WERI-Rb-1 (cell line): Measurements from ENCODE around the gene TMEM109.
"Not testable (repeated sequence)": the region's sequence is repeated elsewhere in the genome, so short reads cannot be mapped to it uniquely, and the experiment has no call there.

Experiments used
- DNase-seq: peaks from one replicate; pipeline ENCODE4 v3.0.0-alpha.2; 2020
- H3K27ac ChIP-seq: fragments of 250-450 bp; sonication (Bioruptor Pico); 2 replicates; pipeline ENCODE4 v1.5.1; 2020; ENCODE audit warnings: mild to moderate bottlenecking, moderate library complexity
- H3K27me3 ChIP-seq: fragments of 250-450 bp; sonication (Bioruptor Pico); 2 replicates; pipeline ENCODE4 v1.5.1; 2021; ENCODE audit warnings: mild to moderate bottlenecking, low read depth, moderate library complexity; ENCODE audit not compliant: insufficient read depth, severe bottlenecking
- H3K36me3 ChIP-seq: fragments of 250-450 bp; sonication (Bioruptor Pico); 2 replicates; pipeline ENCODE4 v1.5.1; 2020; ENCODE audit warnings: mild to moderate bottlenecking, moderate library complexity
- H3K4me3 ChIP-seq: 2 replicates; pipeline ENCODE4 v1.5.1; 2011; ENCODE audit warnings: low read depth, mild to moderate bottlenecking, control low read depth, low read length
- H3K9me3 ChIP-seq: fragments of 250-450 bp; sonication (Bioruptor Pico); 2 replicates; pipeline ENCODE4 v1.5.1; 2021; ENCODE audit warnings: mild to moderate bottlenecking, moderate library complexity; ENCODE audit not compliant: severe bottlenecking
- TF ChIP-seq, protein P1 (sequence below): IDR thresholded peaks from 2 replicates; pipeline ENCODE4 v1.5.1; 2011; ENCODE audit warnings: low read depth, mild to moderate bottlenecking, control low read depth, inconsistent platforms, low read length

Gene TMEM109

DNA sequence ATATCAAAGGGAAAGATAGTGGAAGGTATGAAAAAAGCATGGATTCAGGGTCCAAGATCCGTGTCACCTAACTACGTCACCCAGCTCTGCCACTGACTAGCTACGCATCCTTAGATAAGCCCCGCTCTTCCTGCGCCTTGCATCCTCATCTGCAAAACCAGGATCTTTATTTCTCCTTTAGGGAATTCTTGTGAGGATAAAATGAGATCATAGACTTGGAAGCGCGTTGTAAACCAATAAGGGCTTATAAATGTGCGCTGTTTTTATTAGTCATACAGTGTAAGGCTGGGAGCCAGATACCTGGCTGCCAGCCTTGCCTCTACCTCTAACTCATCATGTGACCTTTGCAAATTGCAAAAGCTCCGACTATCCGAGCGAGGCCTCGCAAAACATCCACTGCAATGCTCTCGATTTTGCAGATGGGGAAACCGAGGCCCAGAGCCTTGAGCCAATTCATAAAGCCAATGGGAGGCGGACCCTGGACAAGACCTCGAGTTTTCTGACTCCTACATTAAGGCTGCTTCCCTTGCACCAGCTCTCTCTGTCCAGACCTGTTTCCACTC is 8.3 kb upstream of the TMEM109 start:
- H3K4me3 ChIP-seq = peak overlapping the region; percentile 77
- no peaks in the 10 kb centered on the region for H3K27me3 ChIP-seq
- no peak for DNase-seq
- TF ChIP-seq, protein P1, sequence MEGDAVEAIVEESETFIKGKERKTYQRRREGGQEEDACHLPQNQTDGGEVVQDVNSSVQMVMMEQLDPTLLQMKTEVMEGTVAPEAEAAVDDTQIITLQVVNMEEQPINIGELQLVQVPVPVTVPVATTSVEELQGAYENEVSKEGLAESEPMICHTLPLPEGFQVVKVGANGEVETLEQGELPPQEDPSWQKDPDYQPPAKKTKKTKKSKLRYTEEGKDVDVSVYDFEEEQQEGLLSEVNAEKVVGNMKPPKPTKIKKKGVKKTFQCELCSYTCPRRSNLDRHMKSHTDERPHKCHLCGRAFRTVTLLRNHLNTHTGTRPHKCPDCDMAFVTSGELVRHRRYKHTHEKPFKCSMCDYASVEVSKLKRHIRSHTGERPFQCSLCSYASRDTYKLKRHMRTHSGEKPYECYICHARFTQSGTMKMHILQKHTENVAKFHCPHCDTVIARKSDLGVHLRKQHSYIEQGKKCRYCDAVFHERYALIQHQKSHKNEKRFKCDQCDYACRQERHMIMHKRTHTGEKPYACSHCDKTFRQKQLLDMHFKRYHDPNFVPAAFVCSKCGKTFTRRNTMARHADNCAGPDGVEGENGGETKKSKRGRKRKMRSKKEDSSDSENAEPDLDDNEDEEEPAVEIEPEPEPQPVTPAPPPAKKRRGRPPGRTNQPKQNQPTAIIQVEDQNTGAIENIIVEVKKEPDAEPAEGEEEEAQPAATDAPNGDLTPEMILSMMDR = no peak
- H3K27ac ChIP-seq = peak overlapping the region; percentile 94
- H3K9me3 ChIP-seq = no peaks in the 10 kb centered on the region
- peaks cover 35% of the 10 kb centered on the region for H3K36me3 ChIP-seq

DNA sequence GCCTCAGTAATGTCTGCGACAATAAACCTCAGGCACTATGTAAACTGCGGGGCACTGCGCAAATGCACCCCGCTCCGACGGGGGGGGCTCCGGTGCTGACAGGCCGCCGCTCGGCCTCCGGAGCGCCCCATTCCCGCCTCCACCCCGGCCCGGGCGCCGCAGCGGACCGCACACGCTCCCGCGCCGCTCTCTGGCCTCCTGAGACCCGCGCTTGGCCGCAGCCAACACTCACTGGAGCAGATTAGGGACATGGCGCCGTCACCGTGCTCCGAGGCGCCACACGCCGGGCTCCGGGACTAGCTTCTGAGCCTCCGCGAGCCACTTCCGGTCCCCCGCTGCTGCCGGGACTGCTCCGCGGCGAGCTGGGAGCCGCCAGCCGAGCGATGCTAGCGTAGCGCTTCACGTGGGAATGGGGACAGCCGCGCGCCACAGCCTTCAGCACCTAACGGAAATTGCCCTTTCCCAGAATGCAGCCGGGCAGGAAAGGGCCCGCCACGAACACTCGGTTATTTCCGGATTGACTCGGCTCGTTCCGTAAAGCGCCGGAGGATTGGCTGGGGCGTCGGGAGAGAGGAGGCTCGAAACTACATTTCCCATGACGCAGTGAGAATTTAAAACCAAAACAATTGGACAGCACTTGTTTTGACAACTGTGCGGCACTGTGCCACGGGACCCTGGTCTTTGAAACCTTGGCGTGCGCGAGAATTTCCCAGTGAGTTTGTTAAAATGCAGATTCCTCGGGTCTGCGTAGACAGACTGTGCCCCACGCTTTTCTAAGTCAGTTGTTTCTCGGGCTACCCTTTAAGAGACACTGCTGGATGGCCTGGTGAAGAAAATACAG is 7.6 kb upstream of the TMEM109 start, which contains the start of gene PRPF19:
PRPF19 (minus strand) TSS at position 454 of the 841 bp plus-strand sequence; CDS start at position 251, 203 bp downstream.
- TF ChIP-seq, protein P1 = no peak
- Histone ChIP-seq H3K27me3 (no peaks in the 10 kb centered on the region), H3K9me3 (no peaks in the 10 kb centered on the region), H3K27ac (peak within 1 kb of the TSS; percentile 94), H3K36me3 (peaks cover 30% of the 10 kb centered on the region), H3K4me3 (peak within 1 kb of the TSS; percentile 77)
- DNase-seq = peak; percentile 98

DNA sequence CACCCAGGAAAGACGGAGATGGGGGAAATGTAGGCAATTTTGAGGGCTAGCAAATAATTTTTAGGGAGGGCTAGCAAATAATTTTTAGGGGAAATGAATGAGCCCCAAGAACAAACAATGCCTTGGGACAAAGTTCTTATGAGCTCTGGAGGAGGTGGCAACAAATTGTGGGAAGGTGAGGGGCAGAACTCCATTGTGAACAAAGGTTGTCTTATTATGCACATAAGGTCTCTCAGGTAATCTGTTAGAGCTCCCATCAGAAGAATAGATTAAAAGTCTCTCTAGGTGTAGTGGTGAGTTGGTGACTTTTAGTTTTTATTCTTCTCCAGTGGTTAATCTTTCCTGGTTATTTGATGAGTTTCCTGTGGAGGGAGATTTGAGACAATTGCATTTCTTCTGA is 5.2 kb upstream of the TMEM109 start:
- Histone ChIP-seq H3K27ac (no peak overlapping the region), H3K4me3 (no peak overlapping the region), H3K9me3 (no peaks in the 10 kb centered on the region), H3K36me3 (peaks cover 5% of the 10 kb centered on the region), H3K27me3 (no peaks in the 10 kb centered on the region)
- TF ChIP-seq, protein P1 = no peak
- DNase-seq = no peak

DNA sequence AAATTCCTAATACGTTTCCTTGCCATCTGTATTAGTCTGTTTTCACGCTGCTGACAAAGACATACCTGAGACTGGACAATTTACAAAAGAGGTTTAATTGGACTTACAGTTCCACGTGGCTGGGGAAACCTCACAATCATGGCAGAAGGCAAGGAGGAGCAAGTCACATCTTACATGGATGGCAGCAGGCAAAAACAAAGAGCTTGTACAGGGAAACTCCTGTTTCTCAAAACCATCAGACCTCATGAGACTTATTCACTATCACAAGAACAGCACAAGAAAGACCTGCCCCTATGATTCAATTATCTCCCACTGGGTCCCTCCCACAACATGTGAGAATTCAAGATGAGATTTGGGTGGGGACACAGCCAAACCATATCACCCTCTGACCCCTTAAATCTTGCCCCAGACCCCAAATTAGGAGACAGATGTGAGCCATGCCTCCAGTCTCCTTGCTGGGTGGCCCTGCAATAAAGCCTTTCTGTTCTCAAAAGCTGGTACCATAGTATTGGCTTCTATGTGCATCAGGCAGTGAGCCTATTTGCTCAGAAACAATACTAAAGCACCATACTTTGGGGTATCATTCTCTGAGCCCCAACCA is 4.2 kb upstream of the TMEM109 start:
- not testable (repeated sequence) for H3K4me3 ChIP-seq, H3K36me3 ChIP-seq, H3K27me3 ChIP-seq, H3K9me3 ChIP-seq, DNase-seq, H3K27ac ChIP-seq

DNA sequence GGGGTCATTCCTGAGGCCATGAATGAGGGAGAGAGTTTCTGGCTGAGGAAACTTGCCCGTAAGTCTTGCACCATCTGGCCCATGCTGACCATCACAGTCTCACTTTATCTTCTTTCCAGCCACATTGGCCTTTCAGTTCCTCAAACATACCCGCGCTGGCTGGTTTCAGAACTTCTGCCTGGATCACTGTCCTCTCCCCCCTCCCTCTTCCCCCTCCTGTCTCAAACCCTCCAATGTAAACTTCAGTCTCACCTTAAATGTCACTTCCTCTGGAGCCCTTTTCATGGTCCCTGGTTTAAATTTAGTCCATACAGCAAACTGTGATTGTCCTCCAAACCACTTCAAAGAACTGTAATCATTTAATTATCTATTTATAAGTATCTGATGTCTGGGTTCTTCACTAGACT is 3.7 kb upstream of the TMEM109 start:
- Histone ChIP-seq H3K4me3 (no peak overlapping the region), H3K27me3 (no peaks in the 10 kb centered on the region), H3K27ac (no peak overlapping the region), H3K9me3 (no peaks in the 10 kb centered on the region), H3K36me3 (peaks cover 8% of the 10 kb centered on the region)
- DNase-seq = no peak
- TF ChIP-seq, protein P1 = no peak

DNA sequence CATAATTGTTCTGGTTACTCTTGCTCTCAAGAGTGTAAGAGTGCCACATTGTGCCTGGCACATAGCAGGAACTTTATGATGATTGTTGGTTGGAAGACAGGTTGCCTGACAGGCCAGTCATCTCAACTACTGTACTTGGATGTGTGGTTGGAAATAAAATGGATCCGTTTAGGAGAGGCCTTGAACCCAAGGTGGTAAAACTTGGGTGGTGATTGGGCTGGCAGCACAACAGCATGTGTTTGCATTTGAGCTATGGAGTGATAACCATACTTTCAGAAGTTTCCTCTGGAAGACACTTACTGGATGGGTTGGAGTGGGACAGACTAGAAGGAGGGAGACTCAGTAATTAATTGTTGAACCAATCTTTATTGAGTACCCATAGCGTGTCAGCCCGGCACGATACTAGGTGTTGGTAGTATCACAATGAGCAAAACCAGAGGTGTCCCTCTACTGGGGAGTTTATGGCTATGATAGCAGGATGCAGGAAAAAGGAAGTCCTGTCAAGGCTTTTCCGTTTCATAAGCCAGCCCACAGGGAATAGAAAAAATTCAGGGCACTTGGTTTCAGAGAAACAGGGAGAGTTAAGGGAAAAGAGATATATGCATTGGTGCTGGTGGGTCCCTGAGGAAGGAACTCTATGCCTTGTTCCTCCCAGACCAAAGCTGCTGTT is 3.1 kb upstream of the TMEM109 start:
- H3K4me3 ChIP-seq = no peak overlapping the region
- TF ChIP-seq, protein P1 = no peak

More for the DNA sequence above, 3.1 kb upstream of the TMEM109 start:
- Histone ChIP-seq H3K36me3 (peaks cover 13% of the 10 kb centered on the region), H3K9me3 (no peaks in the 10 kb centered on the region), H3K27me3 (no peaks in the 10 kb centered on the region), H3K27ac (no peak overlapping the region)
- DNase-seq = no peak
